SU-DHL-6 (cell line): ENCODE results near the gene TNIK.

Source experiments
- EZH2phosphoT487 ChIP-seq: fragments of 200-600 bp; sonication (generic), shearing (Covaris generic); conservative IDR thresholded peaks from 2 replicates; pipeline ENCODE4 v1.6.1; 2018; ENCODE audit warnings: mild to moderate bottlenecking, antibody characterized with exemption, low read length, moderate library complexity, mixed read lengths
- TF ChIP-seq, protein P1 (sequence below): fragments of 200-600 bp; sonication (generic); IDR thresholded peaks from one replicate; pipeline ENCODE4 v1.5.1; 2017; ENCODE audit warnings: antibody characterized with exemption, mild to moderate bottlenecking, low read length, moderate library complexity; ENCODE audit not compliant: insufficient read depth, poor library complexity, severe bottlenecking

DNA sequence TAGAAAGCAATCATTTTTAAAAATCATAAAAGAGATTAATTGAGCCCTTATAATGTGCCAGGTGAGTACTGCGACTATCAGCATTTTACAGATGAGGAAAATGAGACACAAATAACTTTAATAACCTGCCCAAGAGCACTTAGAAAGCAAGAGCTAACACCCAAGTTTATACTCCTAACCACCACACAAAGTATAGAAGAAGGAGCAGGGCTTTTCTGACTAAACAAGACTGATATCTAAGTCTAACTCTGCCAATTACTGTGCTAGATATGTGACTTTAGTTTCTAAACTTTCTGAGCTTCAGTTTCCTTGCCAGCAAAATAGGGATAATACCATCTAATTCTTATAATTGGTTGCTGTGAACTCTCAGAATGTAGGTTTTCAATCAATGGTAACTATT lies 47.7 kb downstream of the TNIK start:
- TF ChIP-seq, protein P1, sequence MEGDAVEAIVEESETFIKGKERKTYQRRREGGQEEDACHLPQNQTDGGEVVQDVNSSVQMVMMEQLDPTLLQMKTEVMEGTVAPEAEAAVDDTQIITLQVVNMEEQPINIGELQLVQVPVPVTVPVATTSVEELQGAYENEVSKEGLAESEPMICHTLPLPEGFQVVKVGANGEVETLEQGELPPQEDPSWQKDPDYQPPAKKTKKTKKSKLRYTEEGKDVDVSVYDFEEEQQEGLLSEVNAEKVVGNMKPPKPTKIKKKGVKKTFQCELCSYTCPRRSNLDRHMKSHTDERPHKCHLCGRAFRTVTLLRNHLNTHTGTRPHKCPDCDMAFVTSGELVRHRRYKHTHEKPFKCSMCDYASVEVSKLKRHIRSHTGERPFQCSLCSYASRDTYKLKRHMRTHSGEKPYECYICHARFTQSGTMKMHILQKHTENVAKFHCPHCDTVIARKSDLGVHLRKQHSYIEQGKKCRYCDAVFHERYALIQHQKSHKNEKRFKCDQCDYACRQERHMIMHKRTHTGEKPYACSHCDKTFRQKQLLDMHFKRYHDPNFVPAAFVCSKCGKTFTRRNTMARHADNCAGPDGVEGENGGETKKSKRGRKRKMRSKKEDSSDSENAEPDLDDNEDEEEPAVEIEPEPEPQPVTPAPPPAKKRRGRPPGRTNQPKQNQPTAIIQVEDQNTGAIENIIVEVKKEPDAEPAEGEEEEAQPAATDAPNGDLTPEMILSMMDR = no peak
- no peak for TF ChIP-seq EZH2phosphoT487
